Embryonic facial prominence (tissue), 1 donor: ENCODE measurements around the gene SERPINI1.

Source experiments
- DNase-seq: peaks from one replicate; pipeline ENCODE4 v3.0.0-alpha.2; 2016; ENCODE audit errors: extremely low spot score

The SERPINI1 gene, protein sequence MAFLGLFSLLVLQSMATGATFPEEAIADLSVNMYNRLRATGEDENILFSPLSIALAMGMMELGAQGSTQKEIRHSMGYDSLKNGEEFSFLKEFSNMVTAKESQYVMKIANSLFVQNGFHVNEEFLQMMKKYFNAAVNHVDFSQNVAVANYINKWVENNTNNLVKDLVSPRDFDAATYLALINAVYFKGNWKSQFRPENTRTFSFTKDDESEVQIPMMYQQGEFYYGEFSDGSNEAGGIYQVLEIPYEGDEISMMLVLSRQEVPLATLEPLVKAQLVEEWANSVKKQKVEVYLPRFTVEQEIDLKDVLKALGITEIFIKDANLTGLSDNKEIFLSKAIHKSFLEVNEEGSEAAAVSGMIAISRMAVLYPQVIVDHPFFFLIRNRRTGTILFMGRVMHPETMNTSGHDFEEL

GRCh38 chr3:167735233-167736138, at the start of gene SERPINI1:
SERPINI1 (plus strand) TSS chr3:167735721; CDS start chr3:167789129, 53,408 bp downstream.
- DNase-seq, result peak; percentile 79

DNA sequence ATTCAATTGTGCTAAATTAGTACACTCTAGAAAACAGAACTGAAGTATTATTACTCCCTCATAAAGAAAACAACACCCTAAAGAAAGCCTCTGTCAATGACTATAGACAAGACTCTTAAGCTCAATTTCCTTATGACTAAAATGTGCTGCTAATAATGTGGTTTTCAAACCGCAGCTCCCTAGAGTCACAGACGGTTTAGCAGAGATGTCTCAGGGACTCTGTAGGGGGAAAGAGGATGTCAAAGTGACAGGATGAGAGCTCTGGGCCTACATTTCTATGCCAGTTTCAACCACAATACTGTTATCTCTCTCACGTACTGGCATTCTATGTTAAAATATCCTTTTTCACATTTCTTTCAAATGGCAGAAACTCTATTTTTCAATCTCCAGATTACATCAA, 44.2 kb upstream of the SERPINI1 start:
- no peak for DNase-seq

DNA sequence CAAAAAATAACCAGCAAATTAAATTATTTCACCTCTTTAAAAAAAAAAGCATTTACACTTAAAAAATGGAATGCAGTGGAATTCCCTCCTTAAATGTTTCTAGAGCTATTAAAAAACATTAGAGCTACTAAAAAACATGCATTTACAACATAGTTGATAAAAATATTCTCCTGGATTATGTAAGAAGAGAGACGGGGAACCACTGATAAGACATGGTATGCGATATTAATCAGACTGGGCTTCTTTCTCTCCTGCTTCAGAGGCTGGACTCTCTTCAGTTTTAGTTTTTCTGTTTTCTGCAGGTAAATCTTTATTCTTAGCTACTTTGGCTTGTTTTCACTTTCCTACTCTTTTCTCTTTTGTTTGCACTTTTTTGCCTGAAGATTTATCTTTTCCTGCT, 41.4 kb upstream of the SERPINI1 start:
- no peak for DNase-seq

GRCh38 chr3:167700046-167700445, 35.5 kb upstream of the SERPINI1 start:
- no peak for DNase-seq

DNA sequence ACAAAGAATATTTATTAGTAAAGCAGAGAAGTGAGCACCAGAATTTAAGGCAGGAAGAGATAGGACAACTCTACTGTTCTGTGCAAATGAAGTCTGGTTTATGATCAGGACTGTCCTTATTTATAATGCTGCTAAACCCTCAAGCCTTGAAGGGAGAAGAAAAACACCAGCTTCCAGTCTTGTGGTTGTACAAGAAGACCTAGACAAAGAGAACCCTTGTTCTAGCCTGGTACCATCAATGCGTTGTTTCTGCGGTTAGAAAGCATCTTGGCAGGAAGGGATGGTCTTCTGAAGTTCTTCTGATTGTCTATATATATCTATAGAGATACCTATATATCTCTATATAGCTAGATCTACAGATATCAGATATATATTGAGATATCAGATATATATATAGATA, 34.6 kb upstream of the SERPINI1 start:
- no peak for DNase-seq

GRCh38 chr3:167705840-167706239, 29.7 kb upstream of the SERPINI1 start:
- no peak for DNase-seq

- no peak for DNase-seq
Observed at GRCh38 chr3:167709690-167710089, 25.8 kb upstream of the SERPINI1 start.

DNA sequence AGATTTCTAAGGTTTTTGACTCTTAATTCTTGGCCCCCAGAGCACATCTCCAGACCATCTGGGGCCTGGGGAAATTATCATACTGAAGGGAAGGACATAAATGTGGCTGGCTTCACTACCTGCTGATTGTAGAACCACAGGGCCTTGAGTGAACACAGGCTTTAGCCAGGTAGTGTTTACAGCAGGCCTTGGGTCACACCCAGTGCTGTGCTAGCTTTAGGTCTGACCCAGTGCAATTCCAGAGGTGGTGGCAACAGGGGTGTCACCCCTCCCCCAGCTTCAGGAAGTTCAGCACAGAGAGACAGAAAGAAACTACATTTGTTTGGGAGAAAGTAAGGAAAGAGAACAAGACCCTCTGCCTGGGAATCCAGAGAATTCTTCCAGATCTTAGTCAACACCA, 25.0 kb upstream of the SERPINI1 start:
- no peak for DNase-seq

DNA sequence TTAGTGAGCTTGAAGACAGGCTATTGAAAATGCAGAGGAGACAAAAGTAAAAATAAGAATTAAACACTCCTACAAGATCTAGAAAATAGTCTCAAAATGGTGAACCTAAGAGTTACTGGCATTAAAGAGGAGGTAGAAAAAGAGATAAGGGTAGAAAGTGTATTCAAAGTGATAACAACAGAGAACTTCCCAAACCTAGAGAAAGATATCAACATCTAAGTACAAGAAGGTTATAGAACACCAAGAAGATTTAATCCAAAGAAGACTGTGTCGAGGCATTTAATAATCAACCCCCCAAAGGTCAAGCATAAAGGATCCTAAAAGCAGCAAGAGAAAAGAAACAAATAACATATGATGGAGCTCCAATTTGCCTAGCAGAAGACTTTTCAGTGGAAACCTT, 24.1 kb upstream of the SERPINI1 start:
- DNase-seq, result no peak

- no peak for DNase-seq
Observed at GRCh38 chr3:167712445-167712844, 23.1 kb upstream of the SERPINI1 start.

GRCh38 chr3:167714871-167715270, 20.6 kb upstream of the SERPINI1 start:
- no peak for DNase-seq

- no peak for DNase-seq
Observed at GRCh38 chr3:167716920-167717319, 18.6 kb upstream of the SERPINI1 start.

DNA sequence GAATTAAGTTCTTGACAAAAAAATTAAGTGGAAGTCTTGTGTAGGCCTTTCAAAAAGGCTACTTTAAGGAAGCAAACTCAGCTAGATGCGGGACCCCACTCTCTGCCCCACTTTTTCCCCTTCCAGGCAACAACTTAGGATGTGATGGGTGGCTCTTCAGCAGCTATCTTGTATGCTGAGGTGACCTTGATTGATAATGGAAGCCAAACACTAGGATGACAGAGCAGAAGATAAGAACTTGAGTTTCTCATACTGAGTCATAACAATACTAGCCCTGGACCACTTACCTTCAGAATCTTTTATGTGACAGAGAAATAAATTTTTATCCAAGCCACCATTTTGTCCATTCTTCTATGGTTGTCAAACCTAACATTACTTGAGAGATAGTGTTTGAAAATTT, 16.9 kb upstream of the SERPINI1 start:
- DNase-seq, result no peak

DNA sequence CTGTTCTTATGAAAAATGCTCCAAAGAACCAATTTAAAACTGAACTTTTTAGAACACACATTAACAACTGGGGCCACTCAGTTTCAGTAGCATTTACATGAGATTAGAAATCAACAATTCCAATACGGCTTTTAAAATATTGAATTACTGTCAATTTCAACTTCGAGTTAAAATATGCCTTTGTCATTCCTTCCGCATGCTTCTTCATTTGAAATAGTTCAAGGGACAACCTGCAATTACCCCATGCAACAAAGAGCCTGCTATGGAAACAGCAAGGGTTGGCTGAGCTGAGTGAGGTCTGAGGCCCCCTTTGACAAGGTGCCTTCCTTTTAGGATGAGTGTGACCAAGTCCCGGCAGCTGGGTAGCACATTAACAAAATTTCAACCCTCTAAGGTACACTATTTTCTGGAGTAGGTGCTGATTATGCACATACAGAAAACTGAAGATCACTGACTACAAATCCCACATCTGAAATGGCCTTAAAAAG, 12.5 kb upstream of the SERPINI1 start:
- DNase-seq, result no peak

- no peak for DNase-seq
Observed at GRCh38 chr3:167723872-167724271, 11.6 kb upstream of the SERPINI1 start.

DNA sequence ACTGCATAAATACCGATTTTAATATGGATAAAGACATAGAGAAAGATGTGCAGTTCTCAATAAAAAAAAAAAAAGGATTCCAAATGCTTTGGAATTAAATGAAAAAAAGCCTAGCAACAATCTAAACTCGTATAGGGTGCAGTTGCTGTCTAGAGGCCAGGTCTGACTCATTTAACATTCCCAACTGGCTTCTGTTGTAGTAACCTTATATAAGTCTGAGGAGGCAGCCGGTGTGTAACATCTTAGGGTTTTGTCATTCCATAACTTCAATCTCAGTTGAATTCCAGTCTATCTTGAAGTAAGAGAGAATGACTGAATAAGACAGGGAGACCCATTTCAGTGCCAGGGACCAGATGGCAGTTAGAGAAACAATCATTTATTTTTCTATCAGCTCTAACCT, 7.3 kb upstream of the SERPINI1 start:
- DNase-seq, result no peak

DNA sequence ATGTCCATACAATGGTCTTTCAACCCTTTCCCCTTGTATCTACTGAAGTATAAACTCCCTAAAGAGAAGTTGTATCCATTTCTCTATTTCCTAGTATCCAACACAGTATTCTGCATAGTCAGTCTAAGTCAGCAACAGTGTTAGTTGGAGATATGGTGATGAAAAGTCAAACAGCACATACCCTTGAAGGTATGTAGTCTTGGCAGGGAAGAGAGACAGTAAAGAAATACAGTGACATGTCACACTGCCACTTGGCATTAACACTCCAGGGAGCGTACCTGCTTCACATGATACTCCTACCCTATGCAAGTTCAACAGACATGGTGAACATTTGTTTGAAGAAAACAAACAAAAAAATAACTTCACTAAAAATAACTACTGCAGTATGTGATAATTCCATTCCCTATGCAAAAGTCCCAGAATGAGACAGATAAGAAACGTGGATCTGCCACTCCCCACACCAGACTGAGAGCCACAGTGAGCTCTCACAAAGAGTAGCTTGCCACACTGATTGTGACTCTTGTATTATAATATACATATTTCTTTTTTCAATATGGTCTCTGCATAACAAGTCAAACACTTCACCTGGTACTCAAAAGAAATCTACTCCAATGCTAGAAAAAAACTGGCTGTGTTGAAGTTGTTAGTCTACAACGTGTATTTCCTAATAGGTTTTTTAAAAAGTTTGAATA, 6.7 kb upstream of the SERPINI1 start:
- no peak for DNase-seq

- DNase-seq, result no peak
Observed at GRCh38 chr3:167729591-167729990, 5.9 kb upstream of the SERPINI1 start.

GRCh38 chr3:167731393-167731792, 4.1 kb upstream of the SERPINI1 start:
- no peak for DNase-seq

DNA sequence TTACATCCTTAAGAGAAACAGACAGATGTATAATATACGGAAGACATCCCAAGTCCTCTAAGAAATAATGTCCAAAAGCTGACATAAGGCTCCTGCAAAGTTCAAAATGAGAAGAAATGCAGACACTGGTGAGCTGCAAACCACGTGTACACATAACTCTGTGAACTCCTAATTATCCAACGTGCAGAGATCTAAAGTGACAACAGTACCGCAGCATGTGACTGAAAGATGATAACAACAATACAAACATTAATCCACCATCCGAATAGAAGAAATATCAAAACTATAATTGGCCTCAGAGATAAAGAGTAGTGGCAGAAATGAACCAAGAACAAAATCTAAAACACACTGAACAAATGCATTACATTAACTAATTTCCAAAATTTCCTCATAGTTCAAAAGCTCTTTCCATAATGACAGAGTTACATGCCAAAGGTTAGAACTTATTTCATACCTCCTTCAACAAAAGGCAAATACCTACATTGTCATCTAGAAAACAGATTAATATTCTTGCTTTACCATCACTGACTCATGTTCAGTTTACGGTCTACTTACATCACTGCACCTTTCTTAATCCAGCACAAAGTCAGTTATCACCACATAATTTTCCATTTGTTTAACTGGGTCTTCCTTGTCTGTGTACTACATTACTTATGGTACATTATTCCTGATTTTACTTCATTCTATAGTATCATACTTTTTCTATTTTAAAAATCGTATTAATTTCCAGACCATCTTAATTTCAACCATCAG, 3.0 kb upstream of the SERPINI1 start:
- DNase-seq, result no peak

- no peak for DNase-seq
Observed at GRCh38 chr3:167733961-167734497, 1.5 kb upstream of the SERPINI1 start.
